ENCODE data around the gene RNU6-9. TPM values are rescaled to one million over a fixed set of nuclear protein-coding genes. Genes with fewer than 3 reads are reported as not detected.

Gene RNU6-9
- total and polyA plus RNA-seq, 2 of the 13 experiments (the other 11 are each of a cell fraction or from before 2014, with no cell fraction given): under 0.01 TPM; not detected in 1

DNA sequence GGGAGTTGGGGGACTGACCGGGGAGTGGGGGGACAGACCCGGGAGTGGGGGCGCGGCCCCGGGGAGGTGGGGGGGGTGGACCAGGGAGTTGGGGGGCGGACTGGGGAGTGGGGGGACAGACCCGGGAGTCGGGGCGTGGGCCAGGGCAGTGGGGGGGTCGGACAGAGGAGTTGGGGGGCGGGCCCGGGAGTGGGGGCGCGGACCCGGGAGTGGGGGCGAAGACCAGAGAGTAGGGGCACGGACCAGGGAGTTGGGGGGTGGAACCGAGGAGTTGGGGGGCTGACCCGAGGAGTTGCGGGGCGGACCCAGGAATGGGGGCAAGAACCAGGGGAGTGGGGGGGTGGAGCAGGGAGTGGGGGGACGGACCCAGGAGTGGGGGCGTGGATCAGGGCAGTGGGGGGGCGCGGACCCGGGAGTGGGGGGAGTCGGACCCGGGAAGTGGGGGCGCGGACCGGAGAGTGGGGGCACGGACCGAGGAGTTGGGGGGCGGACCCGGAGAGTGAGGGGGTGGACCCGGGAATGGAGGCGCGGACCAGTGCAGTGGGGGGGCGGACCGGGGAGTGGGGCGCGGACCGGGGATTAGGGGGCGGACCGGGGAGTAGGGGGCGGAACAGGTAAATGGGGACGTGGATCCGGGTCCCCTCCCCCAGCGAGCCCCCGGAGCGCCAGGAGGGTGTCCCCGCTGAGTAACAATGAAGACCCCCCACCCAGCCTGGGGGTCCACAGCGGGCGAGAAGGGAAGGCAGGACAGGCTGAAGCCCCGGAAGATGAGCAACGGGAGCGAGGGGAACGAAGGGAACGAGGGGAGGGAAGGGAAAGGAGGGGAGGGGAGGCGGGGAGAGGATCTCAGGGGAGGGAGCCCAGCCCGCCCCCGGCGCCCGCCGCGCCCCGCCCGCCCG lies 19.1 kb downstream of the RNU6-9 start (continued):
- TF ChIP-seq, protein P1, sequence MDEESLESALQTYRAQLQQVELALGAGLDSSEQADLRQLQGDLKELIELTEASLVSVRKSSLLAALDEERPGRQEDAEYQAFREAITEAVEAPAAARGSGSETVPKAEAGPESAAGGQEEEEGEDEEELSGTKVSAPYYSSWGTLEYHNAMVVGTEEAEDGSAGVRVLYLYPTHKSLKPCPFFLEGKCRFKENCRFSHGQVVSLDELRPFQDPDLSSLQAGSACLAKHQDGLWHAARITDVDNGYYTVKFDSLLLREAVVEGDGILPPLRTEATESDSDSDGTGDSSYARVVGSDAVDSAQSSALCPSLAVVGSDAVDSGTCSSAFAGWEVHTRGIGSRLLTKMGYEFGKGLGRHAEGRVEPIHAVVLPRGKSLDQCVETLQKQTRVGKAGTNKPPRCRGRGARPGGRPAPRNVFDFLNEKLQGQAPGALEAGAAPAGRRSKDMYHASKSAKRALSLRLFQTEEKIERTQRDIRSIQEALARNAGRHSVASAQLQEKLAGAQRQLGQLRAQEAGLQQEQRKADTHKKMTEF (CRISPR knock-in tag; IDR thresholded peaks at IDR 0.05): no peak
- TF ChIP-seq ZFP90 (CRISPR knock-in tag; IDR thresholded peaks at IDR 0.05; ENCODE audit: borderline replicate concordance): 0 out of 2 replicates have a peak, but pooled peaks have one; percentile 6
- no peak for TF ChIP-seq SPEN (CRISPR knock-in tag; IDR thresholded peaks at IDR 0.05; ENCODE audit: low read depth)
- TF ChIP-seq SOX6 (IDR thresholded peaks at IDR 0.05): no peak
- TF ChIP-seq SOX6 (CRISPR knock-in tag; IDR thresholded peaks at IDR 0.05): no peak
- no peak for TF ChIP-seq FOXM1 (CRISPR knock-in tag; IDR thresholded peaks at IDR 0.05)
- no peak for TF ChIP-seq CENPX (CRISPR knock-in tag; IDR thresholded peaks at IDR 0.05)

DNA sequence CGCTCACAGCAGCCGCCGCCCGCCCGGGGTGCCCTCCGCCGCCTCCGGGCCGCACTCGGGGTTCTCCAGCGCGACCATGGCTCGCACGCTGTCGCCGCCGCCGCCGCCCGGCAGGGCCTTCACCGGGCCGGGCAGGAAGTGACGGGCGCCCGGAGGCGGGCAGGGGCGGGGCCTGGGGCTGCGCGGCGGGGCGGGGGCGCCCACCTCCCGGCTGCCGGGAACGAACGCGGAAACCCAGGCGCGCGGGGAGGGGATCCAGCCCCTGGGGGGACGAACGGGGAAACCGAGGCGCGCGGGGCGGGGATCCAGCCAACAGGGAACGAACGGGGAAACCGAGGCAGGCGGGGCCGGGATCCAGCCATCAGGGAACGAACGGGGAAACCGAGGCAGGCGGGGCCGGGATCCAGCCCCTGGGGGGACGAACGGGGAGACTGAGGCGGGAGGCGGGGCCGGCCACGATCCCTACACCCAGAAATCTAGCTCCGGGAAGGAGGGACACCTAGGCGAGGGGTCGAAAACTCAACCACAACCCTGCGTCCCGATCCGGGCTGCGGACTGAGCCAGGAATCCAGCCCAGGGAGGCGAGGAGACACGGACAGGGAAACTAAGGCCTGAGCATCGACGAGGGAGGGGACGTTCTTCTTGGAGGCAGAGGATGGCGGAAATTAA lies 19.9 kb downstream of the RNU6-9 start, which contains the start of gene R3HDM4:
TSS of gene R3HDM4 (minus strand) at position 140 of the 669 bp plus-strand sequence. CDS start at position 78, 62 bp downstream.
- POLR2A ChIA-PET: no interaction called here
- no TSS peak for BruUV-seq (replicated peaks)
- in situ Hi-C loops (cut with HindIII; ENCODE audit: extremely low pct_ligation_motif_present, low pct_unique_long_range_greater_than_20kb): no loop called here
- ATAC-seq (peak; percentile 52), FAIRE-seq (no peak), DNase-seq (ENCODE audit: low spot score) (no peak)
- peak within 1 kb of the TSS; percentile 86 to 97 (median 90) for H3K4me3 ChIP-seq (replicated peaks in 1 of 3; ENCODE audit: insufficient read depth in 1 of 3, low read depth in 2 of 3, low read length in 3 of 3)
- H3K4me2 ChIP-seq (ENCODE audit: low read depth, low read length): peak within 1 kb of the TSS; percentile 88
- H3K27me3 ChIP-seq (ENCODE audit: control insufficient read depth in 1 of 2, insufficient read depth in 2 of 2, low read length in 2 of 2): no peaks in the 10 kb centered on the region; a peak in 1 of 5 replicates
- intact Hi-C loops (cut with micrococcal nuclease; ENCODE audit: unreplicated experiment): no loop called here
- H3K9me3 ChIP-seq (ENCODE audit: low read length): no peaks in the 10 kb centered on the region
- H4K20me1 ChIP-seq (ENCODE audit: insufficient read depth, low read length): no peaks in the 10 kb centered on the region; the same call in 1 of the 2 replicates
- peak within 1 kb of the TSS; percentile 47 for H3K27ac ChIP-seq (ENCODE audit: extremely low read length, insufficient read depth, low read length)
- peaks cover 16% of the 10 kb centered on the region for H3K79me2 ChIP-seq (ENCODE audit: insufficient read depth, low read length)
- no peak within 1 kb of the TSS for H2AFZ ChIP-seq (ENCODE audit: low read length)
- peak within 1 kb of the TSS; percentile 75 for H3K9ac ChIP-seq (ENCODE audit: insufficient read depth, low read depth, low read length)
- WGBS (ENCODE audit: low lambda C conversion rate): 3% methylated on average over 12 of the region's 76 CpGs
- no peaks in the 10 kb centered on the region for H3K36me3 ChIP-seq (replicated peaks in 1 of 2; ENCODE audit: control insufficient read depth in 1 of 2, insufficient read depth in 2 of 2, low read length in 2 of 2)
- CTCF ChIA-PET (ENCODE audit: low intra/inter-chr PET ratio, low total read pairs): no interaction called here
- H3K4me1 ChIP-seq (ENCODE audit: insufficient read depth, low read length): peaks cover 38% of the 10 kb centered on the region
- TF ChIP-seq KLF15 (CRISPR knock-in tag; IDR thresholded peaks at IDR 0.05; ENCODE audit: borderline replicate concordance) (no peak), POLR2G (IDR thresholded peaks at IDR 0.05; ENCODE audit: low read depth, low read length) (peak; percentile 60; the same call in 1 of the 2 replicates), MAZ (IDR thresholded peaks at IDR 0.05; ENCODE audit: borderline replicate concordance, low read depth, low read length) (no peak), MAZ (CRISPR knock-in tag; IDR thresholded peaks at IDR 0.05; ENCODE audit: low read depth) (peak; percentile 45; the same call in 1 of the 2 replicates), POLR2A (IDR thresholded peaks at IDR 0.05; ENCODE audit: insufficient read depth in 1 of 2, low read depth in 2 of 2, low read length in 2 of 2) (peak in 1 of 2 experiments; percentile 73; a peak in 2 of 4 replicates), SP4 (CRISPR knock-in tag; IDR thresholded peaks at IDR 0.05) (0 out of 2 replicates have a peak, but pooled peaks have one; percentile 21), SALL1 (CRISPR knock-in tag; IDR thresholded peaks at IDR 0.05) (peak; percentile 46; the same call in 1 of the 2 replicates), MIER2 (CRISPR knock-in tag; IDR thresholded peaks at IDR 0.05) (no peak)
- TF ChIP-seq, protein P2, sequence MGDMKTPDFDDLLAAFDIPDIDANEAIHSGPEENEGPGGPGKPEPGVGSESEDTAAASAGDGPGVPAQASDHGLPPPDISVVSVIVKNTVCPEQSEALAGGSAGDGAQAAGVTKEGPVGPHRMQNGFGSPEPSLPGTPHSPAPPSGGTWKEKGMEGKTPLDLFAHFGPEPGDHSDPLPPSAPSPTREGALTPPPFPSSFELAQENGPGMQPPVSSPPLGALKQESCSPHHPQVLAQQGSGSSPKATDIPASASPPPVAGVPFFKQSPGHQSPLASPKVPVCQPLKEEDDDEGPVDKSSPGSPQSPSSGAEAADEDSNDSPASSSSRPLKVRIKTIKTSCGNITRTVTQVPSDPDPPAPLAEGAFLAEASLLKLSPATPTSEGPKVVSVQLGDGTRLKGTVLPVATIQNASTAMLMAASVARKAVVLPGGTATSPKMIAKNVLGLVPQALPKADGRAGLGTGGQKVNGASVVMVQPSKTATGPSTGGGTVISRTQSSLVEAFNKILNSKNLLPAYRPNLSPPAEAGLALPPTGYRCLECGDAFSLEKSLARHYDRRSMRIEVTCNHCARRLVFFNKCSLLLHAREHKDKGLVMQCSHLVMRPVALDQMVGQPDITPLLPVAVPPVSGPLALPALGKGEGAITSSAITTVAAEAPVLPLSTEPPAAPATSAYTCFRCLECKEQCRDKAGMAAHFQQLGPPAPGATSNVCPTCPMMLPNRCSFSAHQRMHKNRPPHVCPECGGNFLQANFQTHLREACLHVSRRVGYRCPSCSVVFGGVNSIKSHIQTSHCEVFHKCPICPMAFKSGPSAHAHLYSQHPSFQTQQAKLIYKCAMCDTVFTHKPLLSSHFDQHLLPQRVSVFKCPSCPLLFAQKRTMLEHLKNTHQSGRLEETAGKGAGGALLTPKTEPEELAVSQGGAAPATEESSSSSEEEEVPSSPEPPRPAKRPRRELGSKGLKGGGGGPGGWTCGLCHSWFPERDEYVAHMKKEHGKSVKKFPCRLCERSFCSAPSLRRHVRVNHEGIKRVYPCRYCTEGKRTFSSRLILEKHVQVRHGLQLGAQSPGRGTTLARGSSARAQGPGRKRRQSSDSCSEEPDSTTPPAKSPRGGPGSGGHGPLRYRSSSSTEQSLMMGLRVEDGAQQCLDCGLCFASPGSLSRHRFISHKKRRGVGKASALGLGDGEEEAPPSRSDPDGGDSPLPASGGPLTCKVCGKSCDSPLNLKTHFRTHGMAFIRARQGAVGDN (CRISPR knock-in tag; IDR thresholded peaks at IDR 0.05): peak; percentile 63

Data from HepG2 (cell line).